ENCODE results near the gene ANKRD50.

- no peak for TF ChIP-seq POLR2A (IDR thresholded peaks at IDR 0.05; ENCODE audit: low read depth, low read length)
- TF ChIP-seq TAF1 (IDR thresholded peaks at IDR 0.05; ENCODE audit: low read depth, low read length): no peak
- no peak for TF ChIP-seq POLR2AphosphoS5 (IDR thresholded peaks at IDR 0.05; ENCODE audit: low read depth, low read length)
- TF ChIP-seq SPI1 (IDR thresholded peaks at IDR 0.05; ENCODE audit: low read depth, low read length): no peak
- TF ChIP-seq POU2F2 (IDR thresholded peaks at IDR 0.05; ENCODE audit: low read depth, low read length): no peak
- TF ChIP-seq PAX5 (IDR thresholded peaks at IDR 0.05; ENCODE audit: insufficient read depth, low read length, severe bottlenecking): no peak
Observed at GRCh38 chr4:124694306-124694705, 18.2 kb downstream of the ANKRD50 start.

Measured in GM12891 (cell line).